HEK293T (cell line): ENCODE measurements around the gene RAD18.

Experiments
- BHLHE40 ChIP-seq: fragments of 450-650 bp; IDR thresholded peaks from 2 replicates; pipeline ENCODE4 v1.6.1; 2016; ENCODE audit warnings: mild to moderate bottlenecking, moderate library complexity, borderline replicate concordance
- FOXK2 ChIP-seq: fragments of 450-650 bp; IDR thresholded peaks from 2 replicates; pipeline ENCODE4 v1.6.1; 2016; ENCODE audit warnings: mild to moderate bottlenecking
- FOXM1 ChIP-seq: fragments of 450-650 bp; IDR thresholded peaks from 2 replicates; pipeline ENCODE4 v1.6.1; 2017; ENCODE audit warnings: mild to moderate bottlenecking, borderline replicate concordance
- L3MBTL2 ChIP-seq: fragments of 450-650 bp; conservative IDR thresholded peaks from 2 replicates; pipeline ENCODE4 v1.6.1; 2016; ENCODE audit warnings: mild to moderate bottlenecking
- LEF1 ChIP-seq: fragments of 450-650 bp; IDR thresholded peaks from 2 replicates; pipeline ENCODE4 v1.6.1; 2017; ENCODE audit warnings: mild to moderate bottlenecking, borderline replicate concordance
- NFRKB ChIP-seq: fragments of 450-650 bp; IDR thresholded peaks from 2 replicates; pipeline ENCODE4 v1.6.1; 2016; ENCODE audit warnings: mild to moderate bottlenecking, moderate library complexity
- PKNOX1 ChIP-seq: fragments of 450-650 bp; IDR thresholded peaks from 2 replicates; pipeline ENCODE4 v1.6.1; 2016
- SUZ12 ChIP-seq: fragments of 450-650 bp; IDR thresholded peaks from 2 replicates; pipeline ENCODE4 v1.6.1; 2016; ENCODE audit warnings: mild to moderate bottlenecking
- TARDBP ChIP-seq: fragments of 450-650 bp; IDR thresholded peaks from 2 replicates; pipeline ENCODE4 v1.6.1; 2016
- ZNF384 ChIP-seq: fragments of 450-650 bp; IDR thresholded peaks from 2 replicates; pipeline ENCODE4 v1.6.1; 2016

GRCh38 chr3:8886546-8886945 is 76.7 kb downstream of the RAD18 start:
- TF ChIP-seq LEF1 (no peak), TARDBP (no peak), NFRKB (no peak), SUZ12 (no peak), L3MBTL2 (no peak), FOXM1 (no peak), FOXK2 (no peak), BHLHE40 (no peak), PKNOX1 (no peak), ZNF384 (no peak)
